Stomach (tissue), 4 donors: ENCODE results near the gene SSTR5.

Source experiments
- CTCF ChIP-seq, 7 experiments: fragments of 450-650 bp in 4 of 7; fragments of 200-600 bp in 3 of 7; sonication (generic) in 3 of 7; IDR thresholded peaks; one replicate each; pipeline ENCODE4 v1.5.1; 2016 to 2019; ENCODE audit warnings: antibody characterized with exemption in 7 of 7, control low read depth in 2 of 7, mild to moderate bottlenecking in 1 of 7
- EP300 ChIP-seq: sonication (generic); formaldehyde crosslinking; IDR thresholded peaks from one replicate; pipeline ENCODE4 v1.6.1; 2017; ENCODE audit warnings: antibody characterized with exemption
- POLR2A ChIP-seq, 4 donors: fragments of 450-650 bp; IDR thresholded peaks; one replicate each; pipeline ENCODE4 v1.6.1; 2016; ENCODE audit warnings: antibody characterized with exemption in 4 of 4, control low read depth in 2 of 4, mild to moderate bottlenecking in 1 of 4, moderate library complexity in 1 of 4
- POLR2AphosphoS5 ChIP-seq, 3 donors: sonication (generic); formaldehyde crosslinking; IDR thresholded peaks; one replicate each; pipeline ENCODE4 v1.6.1; 2016; ENCODE audit warnings: antibody characterized with exemption in 3 of 3

DNA sequence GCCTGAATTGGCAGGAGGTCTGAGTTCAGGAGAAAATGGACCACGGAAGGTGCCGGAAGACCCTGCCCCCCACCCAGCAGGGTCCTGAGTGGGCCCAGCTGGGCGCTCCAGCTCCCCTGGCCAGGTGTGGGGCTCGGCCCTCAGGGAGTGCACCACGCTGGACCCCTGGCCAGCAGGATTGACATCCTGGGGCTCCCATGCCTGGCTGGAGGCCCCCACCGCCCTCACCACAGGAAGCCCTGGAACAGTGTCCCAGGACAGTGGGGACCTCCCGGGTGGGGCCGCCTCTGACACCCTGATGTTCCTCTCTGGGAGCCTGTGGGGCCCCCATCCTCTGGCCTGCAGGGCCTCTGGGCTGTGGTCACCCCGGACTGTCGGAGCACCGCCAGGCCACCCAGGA, 52.2 kb downstream of the SSTR5 start:
- TF ChIP-seq EP300 (no peak), CTCF (IDR thresholded peaks at IDR 0.05) (no peak), POLR2AphosphoS5 (IDR thresholded peaks at IDR 0.05) (no peak), POLR2A (IDR thresholded peaks at IDR 0.05) (no peak)
